GM21529 (cell line): ENCODE data around the gene FOXK1.

Experiments
- ATAC-seq: cut with Tn5 transposase; IDR thresholded peaks from one replicate; pipeline ENCODE4 v1.9.1; 2021; ENCODE audit not compliant: unreplicated experiment

Gene FOXK1

GRCh38 chr7:4742051-4742573 is 60.0 kb downstream of the FOXK1 start:
- no peak for ATAC-seq

- ATAC-seq = no peak
Observed at GRCh38 chr7:4742852-4743251, 60.8 kb downstream of the FOXK1 start.

DNA sequence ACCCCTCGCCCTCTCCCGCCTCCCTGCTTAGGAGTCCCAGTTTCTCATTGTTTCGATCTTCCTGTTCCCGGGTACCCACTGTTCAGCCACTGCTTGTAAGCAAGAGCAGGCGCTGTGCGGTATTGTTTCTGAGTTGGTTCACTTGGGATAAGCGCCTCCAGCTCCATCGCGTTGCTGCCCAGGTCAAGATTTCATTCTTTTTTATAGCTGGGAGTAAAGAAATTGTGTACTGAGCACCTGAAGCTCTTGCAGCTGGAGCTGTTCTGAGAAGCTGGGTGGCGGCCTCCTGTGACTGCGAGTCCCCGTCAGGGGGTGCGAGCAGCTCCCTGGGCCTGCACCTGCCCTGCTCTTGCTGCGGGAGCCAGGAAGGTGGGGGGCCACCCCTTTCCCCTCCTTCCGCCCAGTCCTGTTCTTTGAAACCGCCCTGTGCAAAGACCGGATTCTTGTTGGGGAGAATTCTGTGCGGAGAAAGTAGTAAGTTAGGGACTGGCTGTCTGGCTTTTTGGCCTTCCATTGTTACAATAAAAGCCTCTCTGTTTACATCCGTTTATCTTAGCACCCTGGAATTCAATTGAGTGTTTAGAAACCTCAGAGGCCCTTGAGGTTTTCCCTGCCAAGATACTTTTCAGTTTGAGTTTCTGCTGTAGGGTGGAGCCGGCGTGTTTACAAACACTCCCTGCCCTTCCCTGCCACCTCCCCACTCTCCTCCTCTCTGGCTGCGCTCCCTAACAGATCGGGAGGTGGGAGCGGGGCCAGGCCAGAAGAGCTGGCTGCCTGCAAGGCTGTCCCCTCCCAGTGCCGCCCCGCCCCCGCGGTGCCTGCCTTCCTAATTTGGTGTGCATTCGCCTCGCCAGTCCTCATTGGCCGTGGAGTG is 62.5 kb downstream of the FOXK1 start:
- ATAC-seq = peak; percentile 77

GRCh38 chr7:4745265-4745919 is 63.3 kb downstream of the FOXK1 start:
- peak; percentile 24 for ATAC-seq

DNA sequence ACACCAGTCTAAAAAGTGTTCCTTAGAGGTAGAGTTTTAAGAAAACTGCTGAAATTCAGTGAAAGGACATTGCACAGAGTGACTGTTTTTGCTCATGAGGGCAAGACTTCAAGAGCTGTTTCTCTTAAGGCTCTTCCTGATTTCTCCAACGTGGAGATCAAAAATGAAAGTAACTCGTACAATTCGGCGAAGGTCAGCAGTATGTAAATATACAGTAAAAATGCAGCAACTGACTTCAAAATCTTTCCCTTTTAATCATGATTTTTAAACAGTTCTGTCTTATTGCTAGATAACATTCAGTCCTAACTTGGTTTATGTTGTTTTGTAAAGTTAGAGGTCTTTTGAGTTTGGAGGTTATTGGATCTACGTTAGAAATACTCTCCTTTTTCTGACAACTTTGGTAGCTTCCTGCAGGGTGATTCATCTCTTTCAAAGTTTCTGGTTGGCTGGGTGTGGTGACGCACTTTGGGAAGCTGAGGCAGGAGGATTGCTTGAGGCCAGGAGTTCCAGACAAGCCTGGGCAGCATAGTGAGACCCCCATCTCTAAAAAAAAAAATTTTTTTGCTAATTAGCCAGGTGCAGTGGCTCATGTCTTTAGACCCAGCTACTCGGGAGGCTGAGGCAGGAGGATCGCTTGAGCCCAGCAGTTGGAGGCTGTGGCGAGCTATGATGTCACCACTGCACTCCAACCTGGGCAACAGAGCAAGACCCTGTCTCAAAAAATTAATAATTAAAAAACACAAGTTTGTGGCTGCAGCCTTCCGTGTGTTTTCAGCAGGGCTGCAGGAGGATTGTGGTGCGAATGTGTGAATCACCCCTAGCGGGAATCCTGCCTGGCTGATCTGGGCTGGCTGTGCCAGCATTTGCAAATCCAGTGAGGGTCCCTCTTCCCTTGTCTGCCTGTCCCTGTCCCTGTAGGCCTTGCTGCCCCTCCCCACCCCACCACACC is 64.2 kb downstream of the FOXK1 start:
- no peak for ATAC-seq

DNA sequence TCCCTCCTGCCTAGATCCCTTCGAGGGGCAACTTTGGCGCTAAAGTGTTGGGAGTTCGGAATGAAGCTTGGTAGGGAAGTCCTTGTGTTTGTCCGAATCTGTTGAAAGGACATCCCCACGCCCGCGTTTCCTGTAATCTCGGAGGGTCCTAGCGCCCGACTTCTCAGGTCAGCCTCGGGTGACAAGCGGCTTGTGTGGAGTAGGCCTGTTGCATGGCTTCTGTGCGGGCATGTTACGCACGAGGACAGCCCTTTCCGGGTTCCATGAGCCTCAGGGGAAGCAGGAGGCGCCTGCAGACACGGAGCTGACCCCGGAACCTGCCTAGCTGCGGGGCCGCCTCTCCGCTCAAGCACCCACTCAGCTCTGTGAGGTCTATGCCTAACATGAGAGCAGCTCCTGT is 64.9 kb downstream of the FOXK1 start:
- ATAC-seq = no peak

DNA sequence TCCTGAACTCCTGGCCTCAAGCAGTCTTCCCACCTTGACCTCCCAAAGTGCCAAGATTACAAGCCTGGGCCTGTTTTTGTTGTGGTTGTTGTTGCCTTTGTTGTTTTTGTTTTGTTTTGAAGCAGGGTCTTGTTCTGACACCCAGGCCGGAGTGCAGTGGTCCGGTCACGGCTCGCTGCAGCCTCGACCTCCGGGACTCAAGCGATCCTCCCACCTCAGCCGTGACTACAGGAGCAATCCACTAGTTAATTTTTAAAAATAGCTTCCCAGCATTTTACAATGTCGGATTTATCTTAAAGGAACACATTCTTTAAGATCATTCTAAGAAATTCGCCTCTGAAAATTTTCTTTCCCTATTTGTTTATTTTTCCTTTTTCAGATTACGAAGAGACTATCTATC is 65.7 kb downstream of the FOXK1 start:
- no peak for ATAC-seq

DNA sequence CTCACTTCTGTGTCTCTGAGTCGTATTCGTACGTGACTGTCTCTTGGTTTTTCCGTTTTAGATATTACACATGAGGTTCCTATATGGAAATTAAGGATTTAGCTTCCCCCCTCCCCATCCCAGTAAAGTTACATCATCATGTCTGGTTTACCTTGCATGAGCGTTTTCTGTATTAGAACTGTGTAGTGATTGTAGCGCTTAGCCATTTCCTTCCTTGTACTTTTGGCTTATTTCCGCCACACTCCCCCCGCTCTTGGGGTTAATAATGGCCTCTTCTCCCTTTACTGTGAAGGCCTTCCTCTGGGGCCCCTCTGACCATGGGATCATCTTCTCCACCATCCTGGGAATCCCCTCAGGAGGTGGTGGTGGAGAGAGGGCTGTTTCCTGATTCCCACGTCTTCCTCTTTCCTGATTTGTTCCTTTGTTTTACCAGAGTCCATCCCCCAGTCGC is 66.2 kb downstream of the FOXK1 start:
- ATAC-seq = no peak

DNA sequence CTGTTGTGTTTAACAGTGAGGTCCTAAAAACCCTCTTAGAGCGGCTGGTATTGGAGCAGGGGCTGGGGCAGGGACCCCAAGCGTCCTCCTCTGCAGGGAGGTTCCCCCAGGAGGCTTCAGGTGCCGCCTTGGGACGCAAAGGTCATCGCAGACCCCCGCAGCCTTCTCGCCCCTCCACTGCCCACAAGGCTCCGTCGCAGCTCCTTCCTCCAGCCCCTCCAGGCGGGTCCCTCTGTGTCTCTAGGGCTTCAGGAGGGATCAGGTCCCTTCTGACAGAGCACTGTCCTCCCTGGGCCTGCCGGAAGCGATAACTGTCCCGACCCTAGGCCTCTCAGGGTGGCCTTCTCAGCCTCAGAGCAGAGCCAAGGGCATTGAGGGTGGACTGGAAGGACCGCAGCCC is 67.3 kb downstream of the FOXK1 start:
- ATAC-seq = no peak

DNA sequence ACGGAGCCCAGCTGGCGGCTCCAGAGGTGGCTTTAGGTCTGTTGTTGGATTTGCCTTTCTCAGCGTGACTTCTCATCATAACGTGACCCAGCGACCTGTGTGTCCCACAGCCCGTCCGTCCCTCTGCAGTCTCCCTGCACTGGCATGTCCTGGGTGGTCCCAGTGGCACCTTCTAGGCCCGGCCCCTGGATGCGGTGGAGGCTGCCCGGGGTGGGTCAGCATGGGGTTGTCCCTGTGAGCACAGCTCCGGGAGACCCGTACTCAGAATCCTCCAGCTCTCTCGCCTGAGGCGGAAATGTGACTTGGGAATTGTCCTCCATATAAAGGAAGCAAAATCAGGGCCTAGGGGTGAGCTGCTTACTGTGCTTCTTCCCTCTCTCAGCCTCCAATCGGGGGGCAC is 67.7 kb downstream of the FOXK1 start:
- ATAC-seq = no peak

GRCh38 chr7:4751398-4751947 is 69.4 kb downstream of the FOXK1 start:
- ATAC-seq = no peak

GRCh38 chr7:4753598-4754432 is 71.7 kb downstream of the FOXK1 start:
- ATAC-seq = peak; percentile 85

- ATAC-seq = no peak
Observed at GRCh38 chr7:4754433-4755010, 72.4 kb downstream of the FOXK1 start.

DNA sequence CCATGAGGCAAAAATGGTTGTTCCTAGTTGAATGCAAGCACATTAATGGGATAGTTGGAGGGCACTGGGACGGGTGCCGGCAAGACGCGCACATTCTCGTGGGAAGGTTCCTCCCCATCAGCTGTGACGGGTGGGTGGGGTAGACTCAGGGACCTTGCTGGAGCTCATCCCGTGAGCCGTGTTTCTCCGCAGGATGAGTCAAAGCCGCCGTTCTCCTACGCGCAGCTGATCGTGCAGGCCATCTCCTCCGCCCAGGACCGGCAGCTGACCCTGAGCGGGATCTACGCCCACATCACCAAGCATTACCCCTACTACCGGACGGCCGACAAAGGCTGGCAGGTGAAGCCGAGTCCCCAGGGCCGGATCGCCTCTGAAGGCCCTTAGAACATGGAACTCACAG is 73.0 kb downstream of the FOXK1 start:
- no peak for ATAC-seq

- ATAC-seq = no peak
Observed at GRCh38 chr7:4758111-4758510, 76.0 kb downstream of the FOXK1 start.

DNA sequence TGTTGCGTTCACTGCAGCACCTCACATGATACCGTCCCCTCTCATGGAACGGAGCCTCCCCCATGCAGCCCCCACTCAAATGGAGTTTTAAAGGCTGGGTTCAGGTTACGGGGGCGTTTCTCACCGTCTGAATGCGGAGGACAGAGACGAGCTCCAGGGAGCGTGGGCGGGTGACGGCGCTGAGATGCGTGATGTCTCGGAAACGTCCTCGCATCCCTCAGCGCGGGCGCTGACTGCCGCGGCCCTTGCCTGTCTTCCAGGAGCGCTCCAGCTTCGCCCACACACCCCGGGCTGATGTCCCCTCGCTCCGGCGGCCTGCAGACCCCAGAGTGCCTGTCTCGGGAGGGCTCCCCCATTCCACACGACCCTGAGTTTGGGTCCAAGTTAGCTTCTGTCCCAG is 76.7 kb downstream of the FOXK1 start:
- ATAC-seq = no peak

DNA sequence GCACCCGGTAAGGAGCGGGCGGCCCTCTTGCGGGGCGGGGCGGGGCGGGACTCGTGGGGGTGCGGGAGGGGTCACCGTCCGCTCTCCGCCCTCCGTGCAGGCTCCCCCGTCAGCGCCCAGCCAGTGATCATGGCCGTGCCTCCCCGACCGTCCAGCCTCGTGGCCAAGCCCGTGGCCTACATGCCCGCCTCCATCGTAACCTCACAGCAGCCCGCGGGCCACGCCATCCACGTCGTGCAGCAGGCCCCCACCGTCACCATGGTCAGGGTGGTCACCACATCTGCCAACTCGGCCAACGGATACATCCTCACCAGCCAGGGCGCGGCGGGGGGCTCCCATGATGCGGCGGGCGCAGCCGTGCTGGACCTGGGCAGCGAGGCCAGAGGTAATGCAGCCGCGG is 77.1 kb downstream of the FOXK1 start:
- ATAC-seq = no peak

- ATAC-seq = no peak
Observed at GRCh38 chr7:4760952-4761351, 78.9 kb downstream of the FOXK1 start.
